HG03521 (cell line): ENCODE data around the gene FAM229B.
"Not testable (repeated sequence)": the region's sequence is repeated elsewhere in the genome, so short reads cannot be mapped to it uniquely, and the experiment has no call there.

Source experiments
- ATAC-seq: cut with Tn5 transposase; IDR thresholded peaks from one replicate; pipeline ENCODE4 v1.9.1; 2021; ENCODE audit warnings: mild to moderate bottlenecking, moderate library complexity; ENCODE audit not compliant: unreplicated experiment

The FAM229B gene

GRCh38 chr6:112062966-112063365, 24.4 kb upstream of the FAM229B start:
- no peak for ATAC-seq

DNA sequence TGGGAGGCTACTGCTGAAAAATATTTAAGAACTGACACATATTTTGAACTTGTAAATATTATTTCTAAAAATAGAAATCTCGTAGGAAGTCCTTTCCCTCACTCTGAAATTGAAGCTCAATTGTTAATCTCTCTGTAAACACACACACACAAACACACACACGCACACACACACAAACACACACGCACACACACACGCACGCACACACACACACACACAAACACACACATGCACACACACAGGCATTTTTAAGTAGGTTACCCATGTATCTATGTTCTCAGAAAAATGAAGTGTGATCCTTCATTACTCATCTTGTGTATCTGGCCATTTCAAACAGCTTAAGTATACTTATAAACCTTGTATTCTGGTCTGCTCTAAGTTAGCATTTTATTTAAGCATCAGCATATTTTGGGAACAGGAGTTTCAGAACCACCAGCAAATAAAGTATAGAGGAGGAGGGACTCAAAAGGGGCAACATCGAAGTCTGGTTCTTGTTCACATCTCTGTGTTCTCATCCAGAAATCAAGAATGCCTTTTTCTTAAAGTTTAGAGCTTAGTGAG, 21.9 kb upstream of the FAM229B start:
- no peak for ATAC-seq

DNA sequence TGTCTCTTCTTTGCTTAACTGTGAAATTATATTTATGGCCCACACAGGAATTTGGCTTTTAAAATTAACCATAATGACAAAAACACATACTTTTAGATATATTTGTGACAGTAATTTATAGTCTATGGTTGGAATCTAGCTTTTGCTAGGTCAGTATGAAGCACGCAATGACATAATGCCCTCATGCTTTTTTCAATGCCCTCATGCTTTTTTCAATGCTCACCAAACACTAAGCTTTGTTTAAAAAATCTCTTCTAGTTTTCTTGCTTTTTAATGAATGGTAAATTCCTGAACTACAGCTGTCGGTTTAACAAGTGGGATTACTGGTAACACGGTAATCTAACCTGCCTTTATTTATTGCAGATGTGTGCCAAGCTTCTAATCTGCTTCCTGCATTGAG, 20.8 kb upstream of the FAM229B start:
- ATAC-seq: no peak

DNA sequence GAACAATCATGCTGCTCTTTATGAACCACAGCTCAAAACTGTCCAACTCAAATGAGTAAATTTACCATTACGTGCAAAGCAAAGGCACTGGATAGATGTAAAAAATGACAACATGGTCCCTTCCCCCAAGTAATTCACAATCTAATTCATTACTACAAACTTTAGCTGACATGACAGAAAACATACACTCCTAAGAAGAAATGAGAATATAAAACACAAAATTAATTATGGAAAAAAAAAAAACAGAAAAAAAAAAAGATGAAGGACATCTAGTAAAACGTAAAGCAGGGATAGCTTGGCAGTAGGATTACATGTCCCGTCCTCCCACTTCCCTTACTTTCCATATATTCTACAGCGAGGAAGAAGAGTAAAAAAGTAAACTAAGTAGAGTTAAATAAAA, 5.8 kb upstream of the FAM229B start:
- ATAC-seq: no peak

- ATAC-seq: no peak
Observed at GRCh38 chr6:112085286-112086065, 1.9 kb upstream of the FAM229B start.

GRCh38 chr6:112086744-112087135, 651 bp upstream of the FAM229B start:
- ATAC-seq: no peak

- ATAC-seq: no peak
Observed at GRCh38 chr6:112087916-112088315, 525 bp downstream of the FAM229B start.

DNA sequence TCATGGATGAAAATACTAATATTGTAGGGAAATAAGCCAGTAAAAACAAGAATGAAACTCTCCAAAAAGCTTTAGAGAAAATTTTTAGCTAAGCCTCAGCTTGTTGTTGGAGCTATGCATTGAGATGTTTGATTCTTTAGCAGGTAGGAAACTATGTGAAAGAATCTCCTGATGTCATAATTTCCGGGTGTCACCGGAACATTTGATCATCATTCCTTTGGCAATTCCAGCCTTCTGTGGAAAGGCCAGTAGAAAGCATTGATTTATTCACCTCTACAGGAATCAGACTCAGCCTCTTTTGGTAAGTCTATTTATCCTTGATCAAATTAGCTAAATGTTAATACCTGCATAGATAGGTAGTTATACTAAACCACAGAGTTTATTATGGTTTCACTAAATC, 9.5 kb downstream of the FAM229B start:
- ATAC-seq: no peak

DNA sequence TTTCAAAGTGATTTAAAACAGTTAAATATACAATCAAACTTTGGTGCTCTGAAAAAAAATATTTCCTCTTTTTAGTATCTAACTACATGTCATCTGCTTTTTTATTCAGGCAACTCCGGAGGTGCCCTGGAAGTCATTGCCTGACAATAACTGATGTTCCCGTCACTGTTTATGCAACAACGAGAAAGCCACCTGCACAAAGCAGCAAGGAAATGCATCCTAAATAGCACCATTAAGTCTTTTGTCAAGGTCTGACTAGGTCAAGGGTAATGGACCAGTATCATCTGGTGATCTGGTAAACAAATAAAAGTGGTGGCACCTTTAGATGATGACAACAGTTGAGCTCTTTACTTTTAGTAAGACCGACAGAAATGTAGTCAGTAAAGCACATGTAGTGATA, 13.2 kb downstream of the FAM229B start:
- no peak for ATAC-seq

- ATAC-seq: not testable (repeated sequence)
Observed at GRCh38 chr6:112106026-112106425, 18.6 kb downstream of the FAM229B start.

- no peak for ATAC-seq
Observed at GRCh38 chr6:112106562-112106961, 19.2 kb downstream of the FAM229B start.

DNA sequence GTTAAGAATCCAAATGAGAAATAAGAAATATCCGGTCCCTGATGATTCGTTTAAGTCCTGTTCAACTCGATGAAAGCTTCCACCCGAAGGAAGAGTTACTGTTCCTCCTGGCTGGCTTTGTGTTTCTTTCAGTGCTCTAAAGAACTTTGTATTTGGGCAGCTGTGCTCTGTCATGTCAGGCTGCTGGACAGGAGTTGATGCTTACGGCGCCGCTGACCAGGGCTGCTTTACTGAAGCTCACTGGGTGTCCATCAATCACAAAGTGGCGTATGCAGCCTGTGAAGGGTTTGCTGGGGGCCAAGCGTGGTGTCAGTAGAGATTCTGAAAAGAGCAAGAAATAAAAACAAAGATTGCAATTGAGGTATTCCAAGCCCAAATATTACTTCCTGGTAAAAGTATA, 21.9 kb downstream of the FAM229B start:
- ATAC-seq: no peak

- ATAC-seq: no peak
Observed at GRCh38 chr6:112113431-112113830, 26.0 kb downstream of the FAM229B start.

GRCh38 chr6:112113918-112114317, 26.5 kb downstream of the FAM229B start:
- no peak for ATAC-seq

- no peak for ATAC-seq
Observed at GRCh38 chr6:112114577-112115223, 27.3 kb downstream of the FAM229B start.

DNA sequence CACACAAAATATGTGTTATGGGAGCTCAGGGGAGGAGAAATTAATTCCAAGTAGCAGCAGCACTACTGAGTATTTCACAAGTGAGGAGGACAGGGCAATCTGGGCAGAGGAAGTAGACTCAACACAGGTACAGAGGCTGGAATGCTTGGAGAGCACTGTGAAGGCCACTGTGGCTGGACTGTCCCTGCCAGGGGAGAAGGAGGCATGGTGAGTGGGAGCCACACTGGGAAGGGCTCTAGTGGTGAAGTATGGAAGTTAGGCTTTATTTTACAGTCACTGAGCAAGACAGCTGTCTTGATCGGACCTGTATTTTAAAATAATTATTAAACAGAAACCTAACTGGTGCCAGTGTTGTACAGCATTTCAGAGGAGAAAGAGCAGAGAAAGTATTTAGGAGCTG, 28.8 kb downstream of the FAM229B start:
- no peak for ATAC-seq

- ATAC-seq: no peak
Observed at GRCh38 chr6:112117554-112117953, 30.2 kb downstream of the FAM229B start.

- no peak for ATAC-seq
Observed at GRCh38 chr6:112118034-112118433, 30.6 kb downstream of the FAM229B start.

- no peak for ATAC-seq
Observed at GRCh38 chr6:112122756-112123155, 35.4 kb downstream of the FAM229B start.

- ATAC-seq: no peak
Observed at GRCh38 chr6:112123982-112124381, 36.6 kb downstream of the FAM229B start.

- no peak for ATAC-seq
Observed at GRCh38 chr6:112128208-112128607, 40.8 kb downstream of the FAM229B start.

DNA sequence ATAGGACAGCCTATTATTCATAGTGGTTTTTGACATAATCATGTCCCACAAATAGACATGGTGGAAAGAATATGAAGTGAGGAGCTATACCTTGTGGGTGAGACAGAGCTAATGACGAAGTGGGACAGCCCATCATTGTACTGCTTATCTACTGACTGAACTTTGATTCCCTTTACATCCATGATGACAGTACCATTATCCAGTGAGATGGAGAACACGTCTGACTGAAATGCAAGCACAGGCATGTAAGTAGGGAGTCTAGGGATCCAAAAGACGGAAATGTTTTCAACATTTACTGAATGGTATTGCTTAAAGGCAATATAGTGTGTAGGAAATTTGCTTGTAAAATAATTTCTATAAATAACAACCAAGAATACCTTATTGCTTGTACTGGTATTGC, 43.5 kb downstream of the FAM229B start:
- ATAC-seq: no peak
